Measurements from ENCODE around the gene CRAMP1.

DNA sequence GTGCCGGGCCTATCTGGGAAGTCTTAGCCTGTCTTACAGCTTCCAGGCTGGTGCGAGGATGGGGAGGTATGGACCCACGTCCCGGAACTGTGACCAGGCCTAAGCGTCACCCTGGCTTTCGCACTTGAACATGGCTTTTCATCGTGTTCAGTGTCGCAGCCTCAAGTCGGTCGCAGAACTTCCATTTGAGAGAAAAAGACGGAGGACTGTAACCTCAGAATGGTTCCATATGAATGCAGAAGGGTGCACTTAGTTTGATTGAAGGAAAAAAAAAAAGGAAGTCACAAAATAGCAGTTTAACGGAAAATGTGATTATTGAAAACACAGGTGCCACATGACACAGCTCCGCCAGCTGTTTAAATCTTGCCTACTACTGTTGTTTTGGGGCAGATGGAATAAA lies 35.7 kb downstream of the CRAMP1 start:
- TF ChIP-seq, protein P1, sequence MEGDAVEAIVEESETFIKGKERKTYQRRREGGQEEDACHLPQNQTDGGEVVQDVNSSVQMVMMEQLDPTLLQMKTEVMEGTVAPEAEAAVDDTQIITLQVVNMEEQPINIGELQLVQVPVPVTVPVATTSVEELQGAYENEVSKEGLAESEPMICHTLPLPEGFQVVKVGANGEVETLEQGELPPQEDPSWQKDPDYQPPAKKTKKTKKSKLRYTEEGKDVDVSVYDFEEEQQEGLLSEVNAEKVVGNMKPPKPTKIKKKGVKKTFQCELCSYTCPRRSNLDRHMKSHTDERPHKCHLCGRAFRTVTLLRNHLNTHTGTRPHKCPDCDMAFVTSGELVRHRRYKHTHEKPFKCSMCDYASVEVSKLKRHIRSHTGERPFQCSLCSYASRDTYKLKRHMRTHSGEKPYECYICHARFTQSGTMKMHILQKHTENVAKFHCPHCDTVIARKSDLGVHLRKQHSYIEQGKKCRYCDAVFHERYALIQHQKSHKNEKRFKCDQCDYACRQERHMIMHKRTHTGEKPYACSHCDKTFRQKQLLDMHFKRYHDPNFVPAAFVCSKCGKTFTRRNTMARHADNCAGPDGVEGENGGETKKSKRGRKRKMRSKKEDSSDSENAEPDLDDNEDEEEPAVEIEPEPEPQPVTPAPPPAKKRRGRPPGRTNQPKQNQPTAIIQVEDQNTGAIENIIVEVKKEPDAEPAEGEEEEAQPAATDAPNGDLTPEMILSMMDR (IDR thresholded peaks at IDR 0.05): no peak
- TF ChIP-seq POLR2A (IDR thresholded peaks at IDR 0.05): no peak

Measured in sigmoid colon (tissue), 3 donors.